ENCODE data around the gene ACSF3. TPM values are rescaled to one million over a fixed set of nuclear protein-coding genes. Genes with fewer than 3 reads are reported as not detected.
"Not testable (repeated sequence)": the region's sequence is repeated elsewhere in the genome, so short reads cannot be mapped to it uniquely, and the experiment has no call there.

The ACSF3 gene
- total and polyA plus RNA-seq, 7 donors: 13.4 to 26.5 (median 16.2) TPM

DNA sequence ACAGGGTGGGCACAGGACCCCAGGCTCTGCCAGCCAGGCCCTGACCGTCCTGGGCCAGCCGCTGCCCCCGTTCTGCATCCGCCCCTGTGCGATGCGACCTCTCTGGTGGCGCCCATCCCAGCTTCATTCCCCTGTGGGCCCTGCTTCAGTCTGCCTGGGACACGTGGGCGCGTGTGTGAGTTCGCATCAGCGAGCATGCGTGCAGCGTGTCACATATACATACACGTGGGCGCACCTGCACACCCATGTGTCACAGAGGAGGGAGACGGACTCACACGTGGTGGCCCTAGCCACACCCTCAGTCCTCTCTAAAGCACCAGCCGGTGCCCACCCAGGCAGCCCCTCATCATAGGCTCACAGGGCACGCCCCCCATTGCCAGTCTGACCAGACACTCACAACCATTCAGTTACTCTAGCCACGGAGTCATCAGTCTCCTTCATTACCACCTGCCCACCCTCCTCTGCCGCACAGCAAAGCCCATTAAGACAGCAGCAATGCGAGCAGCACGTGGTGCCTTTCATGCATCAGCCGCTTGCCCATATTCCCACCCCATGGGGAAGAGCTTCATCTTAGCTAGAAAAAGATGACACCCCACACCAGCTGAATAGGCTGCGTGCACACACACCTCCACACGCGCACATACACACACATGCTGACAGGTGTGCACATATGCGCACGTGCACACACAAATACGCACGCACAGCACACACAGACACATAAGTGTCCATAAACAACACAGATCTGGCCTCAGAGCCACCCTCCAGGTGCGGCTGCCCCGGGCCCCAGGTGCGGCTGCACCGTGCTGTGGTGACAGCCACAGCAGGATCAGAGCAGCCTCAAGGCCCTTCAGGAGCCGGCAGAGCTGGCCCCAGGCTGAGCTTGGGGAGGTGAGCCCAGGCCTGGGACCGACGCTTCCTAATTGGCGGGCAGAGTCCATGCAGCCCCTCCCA, 68.4 kb downstream of the ACSF3 start:
- Histone ChIP-seq H3K27me3 (ENCODE audit: insufficient read depth in 3 of 3, low read length in 2 of 3) (peaks cover 0 to 27% (median 2%) of the 10 kb centered on the region in 3 donors), H3K27ac (no peak overlapping the region), H3K4me1 (peaks cover under 1% of the 10 kb centered on the region), H3K36me3 (ENCODE audit: insufficient read depth in 1 of 2, low read depth in 1 of 2) (no peaks in the 10 kb centered on the region), H3K9me3 (no peaks in the 10 kb centered on the region), H3K4me3 (no peak overlapping the region)
- ATAC-seq (no peak), DNase-seq (no peak)
- TF ChIP-seq, protein P1, sequence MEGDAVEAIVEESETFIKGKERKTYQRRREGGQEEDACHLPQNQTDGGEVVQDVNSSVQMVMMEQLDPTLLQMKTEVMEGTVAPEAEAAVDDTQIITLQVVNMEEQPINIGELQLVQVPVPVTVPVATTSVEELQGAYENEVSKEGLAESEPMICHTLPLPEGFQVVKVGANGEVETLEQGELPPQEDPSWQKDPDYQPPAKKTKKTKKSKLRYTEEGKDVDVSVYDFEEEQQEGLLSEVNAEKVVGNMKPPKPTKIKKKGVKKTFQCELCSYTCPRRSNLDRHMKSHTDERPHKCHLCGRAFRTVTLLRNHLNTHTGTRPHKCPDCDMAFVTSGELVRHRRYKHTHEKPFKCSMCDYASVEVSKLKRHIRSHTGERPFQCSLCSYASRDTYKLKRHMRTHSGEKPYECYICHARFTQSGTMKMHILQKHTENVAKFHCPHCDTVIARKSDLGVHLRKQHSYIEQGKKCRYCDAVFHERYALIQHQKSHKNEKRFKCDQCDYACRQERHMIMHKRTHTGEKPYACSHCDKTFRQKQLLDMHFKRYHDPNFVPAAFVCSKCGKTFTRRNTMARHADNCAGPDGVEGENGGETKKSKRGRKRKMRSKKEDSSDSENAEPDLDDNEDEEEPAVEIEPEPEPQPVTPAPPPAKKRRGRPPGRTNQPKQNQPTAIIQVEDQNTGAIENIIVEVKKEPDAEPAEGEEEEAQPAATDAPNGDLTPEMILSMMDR (IDR thresholded peaks at IDR 0.05): no peak
- intact Hi-C loops (cut with DNase I): no loop called here
- WGBS, 3 donors: 84 to 86% (median 85%) methylated on average over 36 to 40 of the region's 40 CpGs

GRCh38 chr16:89163297-89163696, 69.6 kb downstream of the ACSF3 start:
- Histone ChIP-seq H3K4me3 (no peak overlapping the region), H3K27me3 (ENCODE audit: insufficient read depth in 3 of 3, low read length in 2 of 3) (peaks cover 0 to 31% (median 2%) of the 10 kb centered on the region in 3 donors), H3K9me3 (no peaks in the 10 kb centered on the region), H3K36me3 (ENCODE audit: insufficient read depth in 1 of 2, low read depth in 1 of 2) (no peaks in the 10 kb centered on the region), H3K27ac (no peak overlapping the region), H3K4me1 (no peaks in the 10 kb centered on the region)
- 78 to 85% (median 79%) methylated on average over 9 of the region's 9 CpGs for WGBS, 3 donors
- ATAC-seq (no peak), DNase-seq (no peak)
- intact Hi-C loops (cut with DNase I): no loop called here
- TF ChIP-seq, protein P1 (IDR thresholded peaks at IDR 0.05): no peak

GRCh38 chr16:89164436-89164835, 70.8 kb downstream of the ACSF3 start:
- H3K9me3 ChIP-seq: no peaks in the 10 kb centered on the region
- 47 to 54% (median 52%) methylated on average over 15 of the region's 15 CpGs for WGBS, 3 donors
- TF ChIP-seq, protein P1 (IDR thresholded peaks at IDR 0.05): no peak
- intact Hi-C loops (cut with DNase I): no loop called here
- no peaks in the 10 kb centered on the region for H3K36me3 ChIP-seq (ENCODE audit: insufficient read depth in 1 of 2, low read depth in 1 of 2)
- DNase-seq (no peak), ATAC-seq (no peak)
- no peak overlapping the region for H3K27ac ChIP-seq
- H3K4me3 ChIP-seq: no peak overlapping the region
- H3K27me3 ChIP-seq (ENCODE audit: insufficient read depth in 3 of 3, low read length in 2 of 3): peaks cover 0 to 36% (median 2%) of the 10 kb centered on the region in 3 donors
- no peaks in the 10 kb centered on the region for H3K4me1 ChIP-seq

DNA sequence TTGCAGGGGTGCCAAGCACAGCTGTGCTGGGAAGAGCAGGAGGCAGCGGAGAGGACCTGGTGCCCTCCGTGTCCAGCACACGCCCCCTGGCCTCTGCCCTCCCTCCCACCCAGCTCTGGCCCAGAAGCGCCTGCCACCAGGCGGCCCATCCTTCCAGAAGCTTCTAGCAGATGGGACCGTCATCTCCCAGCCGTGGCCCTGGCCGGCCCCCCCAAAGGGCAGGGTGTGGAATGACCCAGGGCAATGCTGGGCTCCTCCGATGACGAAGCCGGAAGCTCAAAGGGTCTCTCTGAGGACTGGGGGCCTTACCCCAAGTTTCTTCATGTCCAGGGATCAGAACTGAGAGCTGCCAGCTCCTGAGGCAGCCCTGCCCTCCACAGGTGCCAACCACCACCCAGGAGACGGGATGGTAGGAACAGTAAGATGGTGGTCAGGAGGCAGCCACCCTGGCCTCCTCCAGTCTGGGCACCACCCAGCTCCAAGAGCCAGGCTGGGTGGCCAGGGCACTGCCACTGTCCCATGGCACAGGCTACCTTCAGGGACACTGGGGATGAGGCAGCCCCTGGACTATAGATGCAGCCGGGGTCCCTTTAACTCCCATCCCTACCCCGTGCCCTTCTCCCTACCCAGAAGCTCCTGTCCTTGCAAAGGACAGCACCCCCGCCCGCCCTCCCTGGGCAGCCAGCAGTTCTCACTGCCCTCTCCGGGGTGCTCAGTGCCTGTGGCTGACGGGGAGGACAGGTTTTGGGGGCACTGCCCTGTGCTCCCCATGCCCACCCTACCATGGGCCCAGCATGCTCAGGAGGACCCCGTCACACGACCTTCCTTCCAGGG, 71.4 kb downstream of the ACSF3 start:
- H3K4me1 ChIP-seq: no peaks in the 10 kb centered on the region
- TF ChIP-seq, protein P1 (IDR thresholded peaks at IDR 0.05): no peak
- no peaks in the 10 kb centered on the region for H3K9me3 ChIP-seq
- 72 to 83% (median 75%) methylated on average over 16 to 20 of the region's 20 CpGs for WGBS, 3 donors
- DNase-seq: peak in 1 of 2 donors; percentile 47
- H3K4me3 ChIP-seq: no peak overlapping the region
- no peak for ATAC-seq
- H3K36me3 ChIP-seq (ENCODE audit: insufficient read depth in 1 of 2, low read depth in 1 of 2): no peaks in the 10 kb centered on the region
- peaks cover 0 to 36% (median 2%) of the 10 kb centered on the region in 3 donors for H3K27me3 ChIP-seq (ENCODE audit: insufficient read depth in 3 of 3, low read length in 2 of 3)
- no peak overlapping the region for H3K27ac ChIP-seq
- intact Hi-C loops (cut with DNase I): loop anchor here (5.0 kb wide), 3 partner anchors 223 to 428 kb away; no protein-coding TSS in a partner anchor

DNA sequence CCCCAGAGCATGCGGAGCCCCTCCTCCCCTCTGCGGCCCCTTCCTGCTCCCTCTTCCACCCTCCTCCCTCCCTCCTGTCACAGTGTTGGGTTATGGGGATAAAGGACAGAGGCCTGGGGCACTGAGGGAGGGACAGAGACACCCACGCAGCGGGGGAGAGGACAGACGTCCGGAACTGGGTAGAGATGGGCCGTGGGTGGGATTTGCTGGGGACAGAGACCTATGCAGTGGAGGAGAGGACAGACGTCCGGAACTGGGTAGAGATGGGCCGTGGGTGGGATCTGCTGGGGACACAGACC, 72.0 kb downstream of the ACSF3 start:
- H3K27ac ChIP-seq; H3K9me3 ChIP-seq; H3K4me1 ChIP-seq; H3K36me3 ChIP-seq (ENCODE audit: insufficient read depth in 1 of 2, low read depth in 1 of 2); ATAC-seq; DNase-seq; H3K4me3 ChIP-seq: not testable (repeated sequence)
- H3K27me3 ChIP-seq (ENCODE audit: insufficient read depth in 3 of 3, low read length in 2 of 3): peaks cover 0 to 37% (median 2%) of the 10 kb centered on the region in 3 donors
- WGBS, 3 donors: 79 to 85% (median 85%) methylated on average over 6 to 10 of the region's 10 CpGs
- intact Hi-C loops (cut with DNase I): loop anchor here (5.0 kb wide), 3 partner anchors 223 to 428 kb away; no protein-coding TSS in a partner anchor
